GM19372 (cell line): Measurements from ENCODE around the gene SORL1.

Experiments
- ATAC-seq: cut with Tn5 transposase; IDR thresholded peaks from one replicate; pipeline ENCODE4 v1.9.1; 2021; ENCODE audit warnings: mild to moderate bottlenecking, low read depth, moderate library complexity; ENCODE audit not compliant: unreplicated experiment

SORL1 gene

DNA sequence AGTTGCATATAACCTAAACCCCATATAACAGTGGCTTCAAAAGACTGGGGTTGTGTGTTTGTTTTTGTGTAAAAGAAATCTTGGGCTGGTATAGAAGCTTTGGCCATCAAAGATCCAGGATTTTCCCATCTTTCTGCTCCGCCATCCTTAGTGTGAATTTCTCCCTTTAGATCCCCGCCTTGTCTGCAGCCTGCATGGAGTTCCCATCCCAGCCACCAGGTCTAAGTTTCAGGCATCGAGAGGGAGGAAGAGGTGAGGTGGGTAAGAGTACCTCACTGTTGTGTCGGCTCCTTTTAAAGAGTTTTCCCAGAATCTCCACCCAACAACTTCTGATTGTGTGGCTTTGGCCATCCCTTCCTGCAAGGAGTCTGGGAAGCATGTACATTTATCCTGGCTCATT, 196.2 kb downstream of the SORL1 start:
- no peak for ATAC-seq

DNA sequence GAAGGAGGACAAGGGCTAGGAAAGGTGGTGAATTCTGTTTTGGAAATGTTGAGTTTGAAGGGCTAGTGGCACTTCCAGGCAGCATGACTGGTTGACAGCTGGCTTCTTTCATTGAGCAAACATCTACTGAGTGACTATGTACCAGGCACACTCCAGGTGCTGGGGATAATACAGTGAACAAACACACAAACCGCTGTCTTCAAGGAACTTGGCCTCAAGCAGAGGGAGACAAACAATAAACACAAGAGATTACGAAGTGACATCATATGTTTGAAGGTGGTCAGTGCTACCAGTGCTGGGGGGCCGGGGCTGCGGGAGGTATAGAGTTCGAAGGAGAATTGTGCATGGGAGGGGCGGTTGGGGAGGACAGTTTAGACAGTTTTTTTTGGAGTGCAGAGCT, 197.7 kb downstream of the SORL1 start:
- ATAC-seq, result no peak

DNA sequence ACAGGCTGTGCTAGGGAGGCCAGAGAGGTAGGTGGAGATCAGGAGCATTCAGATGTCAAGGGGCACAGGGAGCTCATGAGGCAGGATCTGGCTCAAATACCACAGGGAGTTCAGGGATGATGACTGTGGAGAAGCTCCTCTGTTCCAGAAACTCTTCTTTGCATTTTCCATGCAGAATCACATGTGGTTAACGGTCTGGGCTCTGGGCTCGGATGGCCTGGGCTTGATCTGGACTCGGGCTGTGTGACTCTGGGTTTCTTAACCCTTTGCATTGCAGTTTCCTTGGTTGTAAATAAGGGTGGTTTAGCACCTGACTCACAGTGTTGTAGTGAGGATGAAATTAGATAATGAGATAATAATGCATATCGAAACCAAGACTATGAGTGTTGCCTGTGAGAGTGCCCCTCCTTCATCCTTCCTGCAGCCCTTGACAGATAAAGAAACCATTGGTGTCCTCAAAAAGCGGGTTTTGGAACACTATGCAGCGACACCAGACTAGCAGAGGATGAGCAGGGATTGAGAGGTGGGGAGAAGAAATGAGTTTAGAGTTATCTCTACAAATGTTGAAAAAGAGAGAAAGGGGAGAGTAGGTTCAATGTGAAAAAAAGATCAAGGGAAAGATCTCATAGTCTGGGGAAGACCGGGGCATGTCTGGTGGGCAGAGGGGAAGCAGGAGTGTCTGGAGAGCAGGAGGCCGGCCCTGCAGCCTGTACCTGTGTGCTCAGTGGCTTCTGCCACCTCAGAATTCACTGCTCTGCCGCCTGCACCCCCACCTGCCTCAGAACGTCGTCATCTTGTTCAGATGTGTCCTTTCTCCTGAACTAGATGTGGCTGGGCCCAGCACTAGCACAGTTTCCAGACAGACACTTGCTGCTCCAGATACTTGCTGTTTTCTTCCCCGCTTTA, 198.5 kb downstream of the SORL1 start:
- no peak for ATAC-seq

DNA sequence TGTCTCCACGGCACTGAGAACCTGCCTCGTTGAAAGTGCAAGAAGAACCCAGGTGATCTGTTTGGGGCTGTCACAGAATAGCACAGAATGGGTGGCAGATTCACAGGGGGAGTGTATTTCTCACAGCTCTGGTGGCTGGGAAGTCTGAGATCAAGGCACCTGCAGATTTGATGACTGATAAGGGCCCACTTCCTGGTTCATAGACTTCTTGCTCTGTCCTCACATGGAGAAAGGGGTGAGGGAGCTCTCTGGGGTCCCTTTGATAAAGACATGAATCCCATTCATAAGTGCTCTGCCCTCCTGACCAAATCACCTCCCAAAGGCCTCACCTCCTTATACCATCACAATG, 199.1 kb downstream of the SORL1 start:
- no peak for ATAC-seq

DNA sequence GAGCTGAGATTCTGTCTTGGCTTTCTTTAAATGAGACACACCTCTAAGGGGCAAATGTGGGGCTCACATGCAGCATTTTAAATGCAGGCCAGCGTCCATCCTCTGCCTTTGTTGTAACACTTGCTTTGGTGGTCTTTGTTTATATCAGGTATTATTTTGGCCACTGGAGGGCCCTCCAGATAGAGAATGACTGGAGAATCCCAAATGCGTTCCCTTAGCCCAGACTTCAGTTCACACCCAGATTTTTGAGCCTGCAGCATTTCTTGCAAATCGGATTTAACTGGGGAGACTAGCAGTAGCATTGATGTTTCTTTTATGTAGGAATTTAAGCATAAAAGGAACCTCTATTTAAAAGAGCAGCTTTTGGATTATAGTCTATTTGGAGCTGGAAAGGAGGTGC, 200.9 kb downstream of the SORL1 start:
- no peak for ATAC-seq

DNA sequence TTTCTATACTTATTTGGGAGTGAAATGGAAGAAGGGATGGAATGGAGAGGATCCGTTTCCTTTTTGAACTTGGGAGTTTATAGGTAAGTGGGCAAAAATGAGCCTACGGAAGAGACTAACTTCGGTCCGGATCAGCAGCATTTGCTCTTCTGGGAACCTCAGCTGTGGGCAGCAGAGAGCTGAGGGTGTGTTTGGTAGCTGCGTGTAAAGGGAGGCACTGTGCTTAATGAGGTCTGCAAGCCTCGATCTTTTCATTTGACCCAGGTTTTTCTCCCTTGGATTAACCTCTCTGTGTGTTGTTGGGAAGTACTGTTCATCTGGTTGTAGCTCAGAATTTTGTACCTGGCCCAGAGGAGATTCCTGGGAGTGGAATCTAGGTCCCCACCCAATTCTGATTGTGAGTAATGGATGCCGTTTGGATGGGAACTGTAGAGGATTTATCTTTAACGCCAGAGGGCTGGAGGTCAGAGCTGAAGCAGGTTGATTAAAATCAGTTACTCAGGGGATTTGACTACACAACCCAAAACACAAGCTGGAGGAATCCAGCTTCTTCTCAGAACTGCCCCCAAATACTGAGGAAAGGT, 202.2 kb downstream of the SORL1 start:
- no peak for ATAC-seq

DNA sequence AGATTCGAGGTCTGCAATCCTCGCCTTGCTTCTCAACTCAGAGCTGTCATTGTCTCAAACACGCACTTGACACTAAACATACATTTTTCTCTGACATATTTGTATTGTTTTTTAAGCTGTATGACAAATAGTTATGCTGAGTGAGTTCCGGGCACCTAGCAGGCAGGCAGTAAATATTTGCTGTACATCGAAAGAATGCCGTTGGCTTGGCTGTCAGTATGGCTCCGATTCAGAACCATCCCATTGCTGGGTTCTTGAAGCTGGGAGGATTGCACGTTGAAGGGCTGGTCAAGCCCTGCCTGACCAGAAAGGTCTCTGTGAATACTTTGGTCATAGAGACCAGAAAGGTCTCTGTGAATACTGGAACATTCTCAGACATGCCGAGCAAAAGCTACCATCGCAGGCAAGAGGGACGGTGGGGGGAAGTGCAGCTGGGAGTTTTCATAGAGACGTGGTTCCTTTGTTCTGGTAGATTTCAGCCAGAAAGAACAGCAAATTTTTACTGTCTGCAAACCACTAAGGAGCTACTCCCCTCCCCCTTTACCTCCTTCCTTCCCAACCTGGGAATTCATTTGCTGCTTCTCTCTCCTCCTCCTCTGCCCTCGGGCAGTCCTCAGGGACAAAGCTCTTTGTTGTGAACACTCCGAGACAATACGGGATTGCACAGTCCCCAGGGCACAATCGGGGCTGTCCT, 202.9 kb downstream of the SORL1 start:
- no peak for ATAC-seq

DNA sequence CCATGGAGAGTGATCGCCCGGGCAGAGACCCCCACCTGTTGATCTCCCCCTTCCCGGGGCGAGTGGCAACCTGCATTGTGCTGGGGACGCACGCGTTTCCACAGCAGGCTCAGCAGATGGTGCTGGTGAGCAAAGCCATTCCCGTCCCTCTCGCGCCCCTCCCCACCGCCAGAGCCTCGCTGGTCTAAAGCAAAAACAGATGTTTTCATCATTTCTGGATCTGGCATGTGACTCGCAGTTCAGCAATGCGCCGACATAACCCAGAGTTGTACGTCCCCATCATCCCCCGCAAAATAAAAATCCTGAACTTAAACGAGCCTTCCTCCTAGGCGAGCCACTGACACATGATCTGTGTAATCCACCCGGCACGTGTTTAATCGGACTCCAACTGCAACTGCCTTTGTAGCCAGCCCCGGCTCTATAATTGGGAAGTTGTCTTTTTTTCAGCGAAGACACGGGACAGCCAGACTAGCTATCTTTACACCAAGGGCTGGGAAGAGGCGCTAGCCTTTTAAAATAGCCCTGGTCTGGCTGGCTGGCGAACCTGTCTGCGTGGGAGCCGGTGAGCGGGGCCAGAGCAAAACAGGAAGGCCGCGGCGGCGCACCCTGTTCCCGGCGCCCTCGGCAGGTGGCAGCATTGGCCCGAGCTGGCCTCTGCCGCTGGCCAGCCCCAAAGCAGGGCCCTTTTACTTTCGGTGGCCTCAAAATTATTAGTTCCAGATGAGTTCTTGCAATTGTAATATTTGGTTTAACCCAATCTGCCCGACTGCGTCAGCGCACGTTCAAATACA, 203.6 kb downstream of the SORL1 start:
- peak; percentile 96 for ATAC-seq

DNA sequence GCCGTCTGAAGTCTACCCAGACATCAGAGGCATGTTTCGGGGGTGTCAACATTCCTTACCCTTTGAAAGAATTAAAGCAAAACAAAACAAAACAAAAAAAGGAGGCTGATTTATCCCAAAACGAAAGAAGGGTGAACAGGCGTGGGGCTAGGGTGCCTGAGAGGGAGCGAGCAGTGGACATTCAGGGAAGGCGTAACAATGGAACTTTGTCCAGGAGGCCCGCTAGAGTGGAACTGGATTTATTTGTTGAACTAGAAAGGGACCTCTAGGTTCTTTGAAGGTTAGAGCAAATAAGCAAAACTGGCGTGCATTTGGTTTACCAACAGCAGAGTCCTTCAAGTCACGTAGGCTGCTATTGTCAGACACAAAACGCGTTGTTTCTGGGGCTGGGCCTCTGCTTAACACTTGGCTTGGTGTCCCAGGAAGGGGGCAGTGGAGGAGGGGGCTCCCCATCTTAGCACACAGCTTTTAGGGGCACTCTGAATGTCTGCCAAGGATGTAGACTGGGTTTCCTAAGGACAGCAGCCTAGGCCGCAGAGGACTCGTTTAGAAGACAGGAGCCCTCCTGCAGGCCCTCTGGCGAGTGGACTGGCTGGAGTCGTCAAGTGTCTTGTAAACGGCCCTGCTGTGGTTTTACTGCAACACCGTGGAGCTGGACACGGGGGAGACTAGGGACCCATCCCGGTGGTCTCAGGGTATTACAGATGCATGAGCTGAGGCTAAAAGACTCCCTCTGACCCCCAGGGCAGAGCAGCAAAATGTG, 204.4 kb downstream of the SORL1 start:
- no peak for ATAC-seq

DNA sequence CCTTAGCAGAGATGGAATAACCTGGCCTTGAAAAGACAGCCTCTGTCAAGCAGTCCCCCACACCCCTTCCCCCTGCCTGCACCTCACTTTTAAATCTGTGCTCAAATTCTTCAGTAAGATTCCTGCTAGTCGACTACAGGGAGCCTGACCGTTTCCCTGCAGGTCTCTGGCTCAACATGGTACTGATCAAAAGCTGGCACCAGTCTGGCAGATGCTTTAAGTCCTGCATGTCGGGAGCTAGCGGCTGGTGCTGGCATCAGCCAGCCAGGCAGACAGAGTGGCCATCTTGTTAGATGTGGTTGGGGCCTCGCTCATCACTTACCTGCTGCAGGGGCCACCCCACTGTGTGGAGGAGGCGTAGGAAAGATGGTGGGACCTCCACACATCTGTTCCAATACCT, 205.0 kb downstream of the SORL1 start:
- no peak for ATAC-seq

DNA sequence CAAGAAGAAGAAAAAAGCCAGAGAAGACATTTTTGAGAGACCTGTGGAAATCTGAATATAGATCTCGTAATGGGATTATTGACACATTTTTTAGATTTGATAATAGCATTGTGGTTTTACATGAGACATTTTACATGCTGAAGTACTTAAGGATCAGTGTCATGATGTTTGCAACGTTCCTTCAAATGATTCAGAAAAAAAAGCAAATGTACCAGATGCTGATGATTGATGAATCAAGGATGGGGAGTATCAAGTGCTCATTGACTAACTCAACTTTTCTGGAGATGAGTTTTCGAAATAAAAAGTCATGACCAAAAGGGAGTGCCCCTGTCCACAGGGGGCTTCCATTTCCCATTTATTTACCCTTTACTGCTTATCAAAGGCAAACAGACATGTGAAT, 207.7 kb downstream of the SORL1 start:
- no peak for ATAC-seq

DNA sequence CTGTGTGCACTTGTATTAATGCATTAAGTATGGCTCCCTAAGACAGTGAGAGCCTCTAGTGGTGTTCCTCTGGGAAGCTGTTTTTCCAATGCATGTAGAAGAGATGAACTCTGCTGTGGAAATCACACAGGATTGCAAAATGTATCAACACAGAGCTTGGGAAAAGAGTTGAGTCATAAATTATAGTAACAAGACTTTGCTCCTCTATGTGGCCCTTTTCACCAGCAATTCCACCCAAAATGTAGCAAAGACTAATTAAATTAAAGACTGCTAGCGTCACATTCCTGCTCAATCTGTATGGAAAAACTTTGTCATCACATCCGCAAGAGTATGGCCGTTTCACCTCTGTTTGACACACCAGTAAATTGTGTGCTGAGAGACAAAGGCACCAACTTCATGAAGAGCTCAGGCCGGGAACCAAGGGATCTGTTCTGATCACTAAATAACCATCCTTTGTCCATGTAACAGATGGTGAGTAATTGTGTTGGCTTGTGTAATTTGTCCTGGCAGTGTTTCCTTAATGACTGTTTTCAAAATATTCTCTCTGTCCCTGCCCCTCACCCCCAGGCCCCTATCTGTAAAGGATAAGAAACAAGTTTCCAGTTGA, 209.9 kb downstream of the SORL1 start:
- ATAC-seq, result no peak

DNA sequence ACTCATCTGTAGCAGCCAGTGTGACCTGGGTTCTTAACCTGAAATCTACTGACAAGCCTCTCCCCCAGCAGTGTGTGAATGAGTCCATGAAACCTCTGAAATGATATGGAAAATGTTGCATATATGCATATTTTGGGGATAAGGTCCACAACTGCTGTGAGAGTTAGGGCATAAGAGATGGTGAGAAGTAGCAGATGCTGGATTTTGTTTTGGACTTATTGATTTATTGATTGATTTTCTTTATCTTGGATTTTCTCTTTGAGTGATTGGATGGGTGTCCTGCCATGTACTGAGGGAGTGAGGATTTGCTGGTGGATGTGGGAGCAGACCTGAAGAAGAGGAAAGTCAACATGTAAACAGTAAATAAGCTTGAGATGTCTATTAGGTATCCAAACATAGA, 212.0 kb downstream of the SORL1 start:
- no peak for ATAC-seq

DNA sequence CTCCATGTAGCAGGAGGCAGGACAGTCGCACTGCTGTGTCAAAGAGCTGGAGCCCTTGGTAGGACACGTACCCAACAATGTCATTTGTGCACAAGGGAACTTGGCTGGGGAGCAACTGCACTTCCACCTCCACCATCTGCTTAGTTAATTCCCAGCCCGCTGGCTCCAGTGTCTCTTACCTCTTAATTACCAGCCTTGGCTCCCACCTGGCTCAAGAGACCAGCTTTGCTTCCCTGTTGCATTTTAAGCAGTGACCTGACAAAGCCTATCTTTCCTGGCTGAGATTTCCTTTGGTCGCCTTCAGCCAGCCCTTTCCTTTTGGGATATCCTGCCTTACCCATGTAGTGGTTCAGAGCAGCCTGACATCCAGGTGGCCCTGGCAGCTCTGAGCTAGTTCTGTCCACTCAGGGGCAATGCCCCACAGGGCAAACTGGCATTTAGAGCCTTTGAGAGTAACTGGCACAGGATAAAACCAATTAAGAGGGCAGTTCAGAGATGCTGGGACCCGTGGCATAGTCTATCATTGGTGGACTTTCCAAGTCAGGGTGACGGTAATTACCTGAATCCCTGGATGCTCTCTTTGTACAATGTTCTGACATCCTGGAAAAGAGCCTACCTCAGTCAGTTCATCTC, 213.2 kb downstream of the SORL1 start:
- no peak for ATAC-seq

DNA sequence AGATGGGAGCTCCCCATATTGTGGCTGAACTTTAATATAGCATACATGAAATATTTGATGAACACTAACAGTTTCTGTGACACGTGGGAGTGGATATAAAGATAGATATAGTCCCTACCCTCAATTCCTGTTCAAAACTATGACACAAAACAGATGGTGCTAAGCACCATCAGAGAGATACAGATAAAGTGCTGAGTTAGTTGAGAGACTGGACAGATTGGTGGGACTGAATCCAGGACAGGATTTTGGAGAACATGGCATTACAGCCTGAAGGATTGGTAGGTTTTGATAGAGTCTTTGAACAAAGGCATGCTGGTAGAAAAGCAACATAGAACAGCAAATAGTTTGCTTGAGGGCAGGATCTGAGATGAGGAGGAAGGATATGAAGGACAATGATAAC, 215.7 kb downstream of the SORL1 start:
- ATAC-seq, result no peak

DNA sequence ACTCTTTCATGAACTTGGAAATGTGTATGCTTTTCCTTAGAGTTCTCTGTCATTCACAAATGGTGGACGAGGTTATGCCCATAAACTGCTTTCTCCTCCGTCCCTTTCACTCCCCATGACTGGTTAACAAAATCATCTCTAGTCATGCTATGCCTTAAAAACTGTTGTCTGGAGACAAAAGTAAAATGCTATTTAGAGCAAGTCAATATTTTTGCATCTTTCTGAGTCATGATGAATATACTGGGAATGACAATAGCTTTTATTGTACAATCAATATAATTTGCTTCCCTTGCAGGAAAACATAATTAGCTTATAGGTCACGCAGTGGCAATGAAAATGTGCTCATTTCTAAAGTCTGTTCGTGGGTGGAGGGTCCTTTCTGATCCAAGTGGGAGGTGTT, 217.3 kb downstream of the SORL1 start:
- no peak for ATAC-seq

DNA sequence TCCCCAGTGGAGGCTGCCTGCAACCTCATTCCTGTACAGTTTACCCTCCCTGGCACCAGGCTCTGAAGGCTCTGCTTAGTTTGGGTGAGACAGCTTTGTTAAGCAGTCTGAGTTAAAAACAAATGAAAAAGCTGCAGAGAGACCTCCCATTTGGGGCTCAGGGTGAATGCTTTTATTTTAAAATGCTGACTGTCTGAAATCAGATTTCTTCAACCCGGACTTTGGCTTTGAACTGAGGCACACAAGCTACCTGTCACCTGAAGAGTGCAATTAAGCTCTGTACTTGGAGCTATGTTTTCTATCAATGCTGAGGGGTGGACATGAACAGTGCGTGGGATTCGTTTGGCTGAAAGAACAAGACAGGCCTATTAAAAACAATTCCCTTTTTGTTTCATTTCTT, 218.2 kb downstream of the SORL1 start:
- no peak for ATAC-seq

DNA sequence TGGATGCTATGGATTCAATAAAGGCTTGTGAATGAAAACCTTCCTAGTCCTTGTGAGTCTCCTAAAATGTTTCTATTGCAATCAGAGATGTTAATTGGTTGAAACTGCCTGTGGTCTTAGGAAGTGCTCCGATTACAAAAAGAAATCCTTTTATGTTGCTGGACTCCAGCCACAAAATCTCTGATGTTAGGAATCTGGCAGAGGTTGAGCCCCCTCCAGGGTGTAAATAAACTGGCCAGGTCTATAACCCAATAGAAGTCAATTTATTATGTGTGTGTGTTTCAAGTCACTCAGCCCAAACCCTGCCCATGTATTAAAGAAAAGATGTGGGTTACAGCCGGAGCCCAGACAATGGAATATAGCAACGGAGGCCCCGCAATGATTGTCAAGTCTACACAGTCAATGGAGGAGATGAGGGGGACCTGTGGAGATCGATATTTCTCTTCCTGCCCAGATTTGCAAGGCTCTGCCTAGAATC, 218.7 kb downstream of the SORL1 start:
- no peak for ATAC-seq
